GM18520 (cell line): Measurements from ENCODE around the gene OTUD6A.
"Not testable (repeated sequence)": the region's sequence is repeated elsewhere in the genome, so short reads cannot be mapped to it uniquely, and the experiment has no call there.

ENCODE experiments used
- ATAC-seq: cut with Tn5 transposase; IDR thresholded peaks from one replicate; pipeline ENCODE4 v1.9.1; 2021; ENCODE audit not compliant: unreplicated experiment

Gene OTUD6A

GRCh38 chrX:70044541-70045245 is 17.6 kb upstream of the OTUD6A start:
- no peak for ATAC-seq

GRCh38 chrX:70046978-70047377 is 15.3 kb upstream of the OTUD6A start:
- ATAC-seq, result no peak

GRCh38 chrX:70049406-70049805 is 12.9 kb upstream of the OTUD6A start:
- no peak for ATAC-seq

GRCh38 chrX:70049925-70050324 is 12.3 kb upstream of the OTUD6A start, which contains the start of gene AWAT2:
AWAT2 (minus strand) TSS chrX:70049938; CDS start chrX:70049932, 6 bp downstream.
- no peak for ATAC-seq

- ATAC-seq, result no peak
These were observed 9.2 kb upstream of the OTUD6A start for GRCh38 chrX:70052895-70053615.

GRCh38 chrX:70054391-70054790 is 7.9 kb upstream of the OTUD6A start:
- ATAC-seq, result no peak

- ATAC-seq, result no peak
These were observed 799 bp downstream of the OTUD6A start for GRCh38 chrX:70062961-70063550.

GRCh38 chrX:70066646-70067045 is 4.4 kb downstream of the OTUD6A start:
- no peak for ATAC-seq

GRCh38 chrX:70079297-70079696 is 17.0 kb downstream of the OTUD6A start:
- no peak for ATAC-seq

GRCh38 chrX:70079870-70080269 is 17.6 kb downstream of the OTUD6A start:
- ATAC-seq, result no peak

GRCh38 chrX:70082723-70083122 is 20.5 kb downstream of the OTUD6A start:
- ATAC-seq, result no peak

GRCh38 chrX:70084592-70085240 is 22.5 kb downstream of the OTUD6A start:
- no peak for ATAC-seq

GRCh38 chrX:70087857-70088630 is 25.8 kb downstream of the OTUD6A start:
- no peak for ATAC-seq

- no peak for ATAC-seq
These were observed 26.5 kb downstream of the OTUD6A start for GRCh38 chrX:70088751-70089150.

GRCh38 chrX:70089604-70090297 is 27.5 kb downstream of the OTUD6A start:
- no peak for ATAC-seq

- ATAC-seq, result no peak
These were observed 30.0 kb downstream of the OTUD6A start for GRCh38 chrX:70092247-70092646.

- ATAC-seq, result no peak
These were observed 33.8 kb downstream of the OTUD6A start for GRCh38 chrX:70096052-70096451.

GRCh38 chrX:70105229-70105628 is 43.0 kb downstream of the OTUD6A start:
- ATAC-seq, result no peak

- ATAC-seq, result not testable (repeated sequence)
These were observed 49.3 kb downstream of the OTUD6A start for GRCh38 chrX:70111436-70112026.
